KOPT-K1 (cell line): Measurements from ENCODE around the gene VPREB3.
"Not testable (repeated sequence)": the region's sequence is repeated elsewhere in the genome, so short reads cannot be mapped to it uniquely, and the experiment has no call there.

Source experiments
- H3K27ac ChIP-seq: fragments of 200-600 bp; sonication (generic); 2 replicates; pipeline ENCODE4 v1.5.1; 2016; ENCODE audit warnings: antibody characterized with exemption, mild to moderate bottlenecking, low read depth, low read length; ENCODE audit not compliant: poor library complexity, severe bottlenecking
- H3K36me3 ChIP-seq: fragments of 200-600 bp; sonication (generic); 2 replicates; pipeline ENCODE4 v1.5.1; 2017; ENCODE audit warnings: antibody characterized with exemption, mild to moderate bottlenecking, low read length, moderate library complexity; ENCODE audit not compliant: insufficient read depth
- H3K9me3 ChIP-seq: fragments of 200-600 bp; sonication (generic); 2 replicates; pipeline ENCODE4 v1.5.1; 2017; ENCODE audit warnings: antibody characterized with exemption, low read length, mild to moderate bottlenecking; ENCODE audit not compliant: insufficient read depth, poor library complexity, severe bottlenecking

The VPREB3 gene

GRCh38 chr22:23744485-23744884 is 9.7 kb downstream of the VPREB3 start:
- no peaks in the 10 kb centered on the region for H3K9me3 ChIP-seq
- peaks cover 34% of the 10 kb centered on the region for H3K36me3 ChIP-seq
- H3K27ac ChIP-seq, result no peak overlapping the region

DNA sequence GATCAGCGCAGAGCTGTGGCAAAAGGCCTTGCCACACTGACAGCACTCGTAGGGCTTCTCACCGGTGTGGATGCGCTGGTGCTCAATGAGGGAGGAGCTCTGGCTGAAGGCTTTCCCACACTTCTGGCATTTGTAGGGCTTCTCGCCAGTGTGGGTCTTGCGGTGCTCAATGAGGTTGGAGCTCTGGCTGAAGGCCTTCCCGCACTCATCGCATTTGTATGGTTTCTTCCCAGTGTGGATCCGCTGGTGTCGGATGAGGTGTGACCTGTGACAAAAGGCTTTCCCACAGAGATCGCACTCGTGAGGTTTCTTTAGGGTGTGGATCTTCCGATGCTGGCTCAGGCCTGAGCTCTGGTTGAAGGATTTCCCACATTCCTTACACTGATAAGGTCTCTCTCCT is 10.2 kb downstream of the VPREB3 start:
- Histone ChIP-seq H3K9me3 (no peaks in the 10 kb centered on the region), H3K36me3 (peaks cover 34% of the 10 kb centered on the region), H3K27ac (no peak overlapping the region)

DNA sequence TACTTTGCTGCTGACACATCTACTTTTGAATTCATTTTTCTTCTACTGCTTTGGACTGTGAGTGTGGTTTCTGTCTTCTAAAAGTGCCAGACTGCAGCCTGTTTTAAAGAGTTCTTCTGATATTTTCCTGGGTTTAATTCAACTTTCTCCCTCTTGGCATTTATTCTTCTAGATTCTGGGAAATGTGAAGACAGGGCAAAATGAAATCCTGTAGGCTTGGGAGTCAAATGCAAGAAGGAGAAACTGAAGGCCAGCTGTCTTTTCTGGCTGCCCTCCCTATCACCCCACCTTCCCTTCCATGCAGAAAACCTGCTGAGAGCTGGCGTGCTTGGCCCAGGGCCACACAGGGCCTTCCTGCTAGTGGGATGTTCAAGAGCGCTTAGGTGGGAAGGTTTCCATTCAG is 10.9 kb downstream of the VPREB3 start:
- Histone ChIP-seq H3K36me3 (peaks cover 34% of the 10 kb centered on the region), H3K9me3 (no peaks in the 10 kb centered on the region), H3K27ac (no peak overlapping the region)

GRCh38 chr22:23742505-23743264 is 11.5 kb downstream of the VPREB3 start:
- Histone ChIP-seq H3K36me3 (peaks cover 34% of the 10 kb centered on the region), H3K27ac (no peak overlapping the region), H3K9me3 (no peaks in the 10 kb centered on the region)

GRCh38 chr22:23737696-23738095 is 16.5 kb downstream of the VPREB3 start:
- no peak overlapping the region for H3K27ac ChIP-seq
- no peaks in the 10 kb centered on the region for H3K9me3 ChIP-seq
- peaks cover 7% of the 10 kb centered on the region; the same call in 1 of the 2 replicates for H3K36me3 ChIP-seq

DNA sequence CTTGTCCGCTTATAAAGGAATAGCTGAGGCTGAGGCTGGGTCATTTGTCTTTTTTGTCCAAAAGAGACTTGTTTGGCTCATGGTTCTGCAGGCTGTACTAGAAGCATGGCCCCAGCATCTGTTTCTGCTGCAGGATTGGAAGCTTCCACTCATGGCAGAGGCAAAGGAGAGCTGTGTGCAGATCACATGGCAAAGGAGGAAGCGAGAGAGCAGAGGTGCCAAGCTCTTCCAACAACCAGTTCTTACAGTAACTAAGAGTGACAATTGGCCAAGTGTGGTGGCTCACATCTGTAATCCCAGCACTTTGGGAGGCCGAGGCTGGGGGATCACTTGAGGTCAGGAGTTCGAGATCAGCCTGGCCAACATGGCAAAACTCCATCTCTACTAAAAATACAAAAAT is 26.1 kb downstream of the VPREB3 start:
- H3K27ac ChIP-seq, H3K36me3 ChIP-seq, H3K9me3 ChIP-seq: not testable (repeated sequence)

DNA sequence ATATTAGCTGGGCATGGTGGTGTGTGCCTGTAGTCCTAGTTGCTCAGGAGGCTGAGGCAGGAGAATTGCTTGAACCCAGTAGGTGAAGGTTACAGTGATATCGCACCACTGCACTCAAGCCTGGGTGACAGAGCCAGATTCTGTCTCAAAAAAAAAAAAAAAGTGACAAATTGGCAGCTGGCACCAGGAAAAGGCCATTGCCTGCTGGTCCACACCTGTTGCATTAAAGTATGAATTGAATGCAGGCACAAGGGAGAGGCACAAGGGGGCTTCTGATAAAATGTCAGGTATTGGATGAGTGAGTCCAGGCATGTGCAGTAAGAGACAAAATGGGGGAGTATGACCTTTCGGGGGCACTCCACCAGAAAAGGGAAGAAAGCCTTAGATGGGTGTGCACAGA is 31.5 kb downstream of the VPREB3 start:
- no peaks in the 10 kb centered on the region for H3K9me3 ChIP-seq
- no peak overlapping the region for H3K27ac ChIP-seq
- H3K36me3 ChIP-seq, result no peaks in the 10 kb centered on the region

DNA sequence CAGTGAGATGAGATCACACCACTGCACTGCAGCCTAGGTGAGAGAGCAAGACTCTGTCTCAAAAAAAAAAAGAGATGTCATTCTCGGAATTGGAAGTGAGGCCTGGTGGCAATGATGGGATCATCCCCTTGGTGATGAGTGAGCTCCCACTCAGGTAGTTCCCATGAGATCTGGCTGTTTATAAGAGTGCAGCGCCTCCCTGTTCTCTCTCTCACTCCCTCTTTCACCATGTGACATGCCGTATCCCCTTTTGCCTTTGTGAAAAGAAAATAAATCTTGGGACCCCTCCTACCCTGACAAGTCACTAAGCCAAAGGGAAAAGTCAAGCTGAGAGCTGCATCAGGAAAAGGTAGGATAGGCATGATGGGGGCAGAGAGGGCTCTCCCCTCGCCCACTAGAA is 32.1 kb downstream of the VPREB3 start:
- no peak overlapping the region for H3K27ac ChIP-seq
- no peaks in the 10 kb centered on the region for H3K9me3 ChIP-seq
- no peaks in the 10 kb centered on the region for H3K36me3 ChIP-seq

DNA sequence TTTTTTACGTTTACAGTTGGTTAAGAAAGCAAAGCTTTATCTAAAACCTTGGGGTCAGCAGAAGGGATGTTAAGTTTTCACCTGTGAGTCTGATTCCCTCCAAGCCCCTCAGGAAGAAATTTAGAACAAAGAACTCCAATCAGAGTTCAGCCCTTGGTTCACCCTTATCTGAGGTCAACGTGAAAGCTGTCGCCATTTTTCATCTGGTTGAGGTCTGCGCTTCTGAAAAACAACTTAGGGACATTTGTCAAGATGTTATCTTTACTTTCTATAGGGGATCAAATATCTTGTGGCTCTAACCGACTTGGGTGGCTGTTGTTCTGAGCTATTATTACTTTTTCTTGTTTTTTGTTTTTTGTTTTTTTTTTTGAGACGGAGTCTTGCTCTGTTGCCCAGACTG is 33.4 kb downstream of the VPREB3 start:
- no peak overlapping the region for H3K27ac ChIP-seq
- no peaks in the 10 kb centered on the region for H3K36me3 ChIP-seq
- H3K9me3 ChIP-seq, result no peaks in the 10 kb centered on the region

GRCh38 chr22:23718371-23719165 is 35.7 kb downstream of the VPREB3 start:
- Histone ChIP-seq H3K9me3 (no peaks in the 10 kb centered on the region), H3K27ac (no peak overlapping the region), H3K36me3 (peaks cover 18% of the 10 kb centered on the region)

- H3K27ac ChIP-seq, result peak overlapping the region; percentile 83
- no peaks in the 10 kb centered on the region for H3K9me3 ChIP-seq
- peaks cover 31% of the 10 kb centered on the region for H3K36me3 ChIP-seq
Measured at GRCh38 chr22:23716811-23717801, 37.1 kb downstream of the VPREB3 start.

- peak overlapping the region; percentile 83 for H3K27ac ChIP-seq
- peaks cover 43% of the 10 kb centered on the region for H3K36me3 ChIP-seq
- no peaks in the 10 kb centered on the region for H3K9me3 ChIP-seq
Measured at GRCh38 chr22:23715806-23716375, 38.3 kb downstream of the VPREB3 start.

- Histone ChIP-seq H3K9me3 (no peaks in the 10 kb centered on the region), H3K36me3 (peaks cover 53% of the 10 kb centered on the region), H3K27ac (no peak overlapping the region)
Measured at GRCh38 chr22:23714596-23715578, 39.3 kb downstream of the VPREB3 start.
